Activated T-cell treated with anti-CD3 and anti-CD28 coated beads for 24 hours (primary cell): ENCODE results near the gene CCDC6.
A peak's percentile ranks its signal among the peaks of the same experiment; 100 is the strongest.
"Not testable (repeated sequence)": the region's sequence is repeated elsewhere in the genome, so short reads cannot be mapped to it uniquely, and the experiment has no call there.

ENCODE experiments used
- DNase-seq: peaks from one replicate; pipeline ENCODE4 v3.0.0-alpha.2; 2020; ENCODE audit warnings: low read depth

Gene CCDC6

GRCh38 chr10:59808896-59809643 lies 97.3 kb downstream of the CCDC6 start:
- DNase-seq: peak; percentile 55

- DNase-seq: no peak
Observed at GRCh38 chr10:59807629-59808620, 98.4 kb downstream of the CCDC6 start.

DNA sequence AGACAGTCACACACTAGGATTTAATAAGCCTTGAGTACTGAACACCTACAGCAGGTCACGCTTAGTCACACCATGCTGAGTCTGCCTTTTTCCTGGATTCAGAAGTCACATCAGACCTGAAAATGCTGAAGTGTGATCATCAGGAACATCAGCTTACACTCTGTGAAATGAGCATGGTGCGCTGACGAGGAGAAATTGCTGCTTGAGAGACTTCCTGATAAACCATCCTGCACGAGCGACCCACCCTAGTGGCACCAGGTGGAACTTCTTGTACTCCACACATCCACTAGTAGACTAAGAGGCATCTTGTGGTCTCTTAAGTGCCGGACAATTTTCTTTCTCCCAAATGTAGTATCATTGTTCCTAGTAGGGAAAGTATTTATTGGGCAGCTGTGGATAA lies 101.3 kb downstream of the CCDC6 start:
- DNase-seq: no peak

- DNase-seq: no peak
Observed at GRCh38 chr10:59804220-59804619, 102.1 kb downstream of the CCDC6 start.

- DNase-seq: no peak
Observed at GRCh38 chr10:59803714-59804113, 102.6 kb downstream of the CCDC6 start.

DNA sequence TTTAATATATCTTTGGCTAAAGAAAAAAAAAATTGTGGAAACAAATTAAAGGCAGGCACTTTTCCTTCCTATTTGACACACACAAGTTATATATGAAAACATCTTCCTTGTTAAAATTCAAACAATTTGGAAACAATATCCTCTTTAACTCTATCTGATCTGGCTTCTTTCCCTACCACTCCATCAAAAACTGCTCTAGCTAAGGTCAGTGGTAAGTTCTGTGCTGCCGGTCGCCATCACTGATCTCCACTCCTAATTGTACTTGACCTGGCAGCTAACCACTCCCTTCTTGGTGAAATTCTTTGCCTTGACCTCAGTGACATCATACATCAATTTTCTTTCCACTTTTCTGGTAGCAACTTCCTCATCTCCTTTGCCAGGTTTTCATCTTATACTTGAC lies 105.2 kb downstream of the CCDC6 start:
- no peak for DNase-seq

DNA sequence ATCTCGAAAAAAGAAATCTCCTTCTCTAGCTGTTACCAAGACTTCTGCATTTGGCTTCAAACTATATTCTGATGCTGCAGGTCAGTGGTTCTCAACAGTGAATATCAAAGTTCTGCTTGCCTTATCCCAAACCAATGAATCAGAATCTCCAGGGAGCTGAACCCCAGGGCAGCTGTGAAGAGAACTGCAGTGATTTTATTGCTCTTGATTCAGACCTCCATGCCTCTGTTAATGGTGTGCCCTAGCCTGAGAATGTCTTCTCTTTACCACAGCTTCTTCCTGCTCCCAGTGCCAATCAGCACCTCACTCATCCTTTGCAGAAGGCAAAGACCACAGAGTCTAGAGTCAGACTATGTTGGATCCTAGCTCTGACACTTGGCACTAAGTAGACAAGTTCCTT lies 106.9 kb downstream of the CCDC6 start:
- DNase-seq: no peak

DNA sequence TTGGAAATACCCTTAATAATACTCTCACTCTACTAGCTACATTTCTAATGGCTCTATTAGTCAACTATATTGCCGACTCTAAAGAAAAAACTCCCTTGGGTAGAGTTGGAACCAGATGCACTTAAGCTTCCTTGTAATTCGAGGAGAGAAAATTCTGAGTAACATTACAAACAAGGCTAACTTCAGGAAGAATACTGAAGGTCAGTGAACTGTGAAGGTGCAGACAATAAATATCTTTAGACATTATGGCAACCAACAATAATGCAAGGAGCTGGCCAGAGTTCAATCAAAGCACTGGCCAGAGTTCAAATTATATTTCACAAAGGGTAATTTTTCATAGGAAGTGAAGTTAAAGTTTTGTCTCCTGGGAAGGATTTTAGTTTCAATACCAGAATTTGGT lies 112.4 kb downstream of the CCDC6 start:
- no peak for DNase-seq

DNA sequence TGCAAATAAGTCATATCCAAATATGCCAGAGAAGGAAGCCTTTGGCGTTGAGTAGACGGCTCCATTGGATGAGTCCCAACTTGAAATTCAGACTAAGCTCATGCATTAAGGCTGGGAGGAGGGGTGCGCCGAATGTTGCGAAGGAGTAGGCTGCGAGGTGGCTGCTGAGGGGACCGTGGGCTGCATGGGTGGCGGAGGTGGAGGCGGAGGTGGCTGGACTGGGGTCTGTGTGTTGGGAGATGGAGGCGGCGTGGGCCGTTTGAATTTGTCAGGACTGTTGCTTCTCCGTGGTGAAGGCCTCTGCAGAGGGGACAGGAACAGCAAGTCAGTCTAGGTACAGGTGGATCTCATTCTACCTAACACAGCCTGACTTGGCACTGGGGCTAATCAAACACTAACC lies 113.5 kb downstream of the CCDC6 start:
- no peak for DNase-seq

- DNase-seq: no peak
Observed at GRCh38 chr10:59791601-59792000, 114.8 kb downstream of the CCDC6 start.

GRCh38 chr10:59790080-59790479 lies 116.3 kb downstream of the CCDC6 start:
- not testable (repeated sequence) for DNase-seq

GRCh38 chr10:59788914-59789313 lies 117.4 kb downstream of the CCDC6 start:
- not testable (repeated sequence) for DNase-seq

DNA sequence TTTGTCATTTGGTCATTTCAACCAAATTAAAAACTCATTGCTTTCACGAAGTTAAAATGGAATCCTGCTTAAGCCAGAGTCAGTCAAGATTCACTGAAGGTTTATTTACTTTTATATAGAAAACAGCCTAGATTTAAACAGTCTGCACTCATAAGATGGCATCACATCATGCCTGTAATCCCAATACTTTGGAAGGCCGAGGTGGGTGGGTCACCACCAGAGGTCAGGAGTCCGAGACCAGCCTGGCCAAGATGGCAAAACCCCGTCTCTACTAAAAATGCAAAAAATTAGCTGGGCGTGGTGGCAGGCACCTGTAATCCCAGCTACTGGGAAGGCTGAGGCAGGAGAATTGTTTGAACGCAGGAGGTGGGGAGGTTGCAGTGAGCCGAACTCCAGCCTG lies 119.3 kb downstream of the CCDC6 start:
- DNase-seq: not testable (repeated sequence)

GRCh38 chr10:59785476-59785875 lies 120.9 kb downstream of the CCDC6 start:
- DNase-seq: not testable (repeated sequence)

DNA sequence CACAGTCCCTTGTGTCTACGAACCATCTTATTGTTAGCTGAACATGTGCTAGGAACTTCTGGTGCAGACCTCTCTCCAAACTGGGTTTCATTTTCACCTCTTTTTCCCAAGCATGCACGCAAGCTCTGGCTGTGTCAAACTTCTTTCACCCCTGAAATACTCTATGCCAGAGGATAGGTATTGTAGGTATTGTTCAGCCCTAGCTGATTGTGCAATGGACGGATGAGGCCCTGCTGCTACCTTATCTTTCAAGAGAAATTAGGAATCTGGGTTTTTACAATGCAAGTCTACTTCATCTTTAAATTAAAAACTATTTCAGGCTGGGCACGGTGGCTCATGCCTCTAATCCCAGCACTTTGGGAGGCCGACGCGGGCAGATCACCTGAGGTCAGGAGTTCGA lies 124.8 kb downstream of the CCDC6 start:
- no peak for DNase-seq

DNA sequence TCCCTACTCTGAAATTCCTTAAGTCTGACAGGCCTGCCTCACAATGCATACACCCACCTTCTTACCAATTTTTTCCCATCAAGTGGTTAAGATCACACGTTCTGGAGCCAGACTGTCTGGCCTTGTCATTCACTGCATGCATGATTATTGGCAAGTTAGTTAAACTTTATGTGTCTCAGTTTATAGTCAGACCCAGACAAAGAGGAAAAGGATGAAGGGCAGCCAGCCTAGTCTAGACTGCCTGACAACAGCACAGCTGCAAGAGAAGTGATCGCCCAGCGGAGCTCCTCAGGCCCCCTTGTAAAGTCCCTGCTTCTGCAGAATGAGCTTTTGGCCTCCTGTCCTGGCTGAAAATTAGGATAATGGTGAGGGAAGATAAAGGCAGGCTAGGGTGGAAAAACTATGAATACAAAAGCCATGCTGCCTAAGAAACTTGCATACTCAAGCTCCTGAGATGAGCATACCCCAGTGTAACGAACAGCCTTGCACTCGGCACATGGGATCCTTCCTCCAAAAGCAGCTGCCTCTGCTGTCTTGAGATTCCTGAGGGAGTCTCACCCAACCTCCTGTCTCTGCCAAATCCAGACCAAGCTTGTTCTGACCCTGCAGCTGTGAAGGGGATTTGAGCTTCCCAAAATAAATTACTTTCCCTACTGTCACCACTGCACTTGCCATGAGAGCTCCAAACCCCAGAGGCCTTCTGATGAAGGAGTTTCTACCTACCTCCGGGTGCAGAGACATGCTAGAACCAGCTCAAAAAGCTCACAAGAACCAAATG lies 126.4 kb downstream of the CCDC6 start:
- no peak for DNase-seq

DNA sequence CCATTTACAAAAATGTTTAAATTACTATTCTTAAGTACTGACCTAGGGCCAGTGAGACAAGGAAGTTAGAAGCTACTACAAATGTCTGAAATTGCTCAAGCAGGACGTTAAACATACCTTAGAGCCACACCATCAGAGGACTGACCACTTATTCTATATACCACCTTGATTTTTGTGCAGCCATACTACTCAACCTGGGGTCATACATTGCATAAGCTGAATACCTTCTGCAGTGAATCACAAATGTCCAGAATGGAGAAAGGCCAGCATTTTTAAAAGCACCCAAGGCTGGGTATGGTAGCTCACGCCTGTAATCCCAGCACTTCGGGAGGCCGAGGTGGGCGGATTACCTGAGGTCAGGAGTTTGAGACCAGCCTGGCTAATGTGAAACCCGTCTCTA lies 131.9 kb downstream of the CCDC6 start:
- no peak for DNase-seq

DNA sequence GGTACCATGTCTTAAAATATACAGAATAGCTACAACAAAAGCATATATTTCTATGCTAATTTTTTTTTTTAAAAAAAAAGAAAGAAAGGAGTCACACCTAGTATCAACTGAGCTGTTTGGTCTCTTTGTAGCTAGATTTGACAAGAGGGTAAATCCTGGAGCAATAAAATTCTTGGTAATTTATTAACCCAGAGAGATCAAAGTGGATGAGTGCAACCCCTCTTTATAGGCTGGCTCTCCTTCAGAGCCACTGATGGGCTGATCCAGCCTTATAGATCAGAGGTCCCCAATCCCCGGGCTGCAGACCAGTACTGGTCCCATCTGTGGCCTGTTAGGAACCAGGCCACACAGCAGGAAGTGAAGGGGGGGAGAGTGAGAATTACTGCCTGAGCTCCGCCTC lies 133.3 kb downstream of the CCDC6 start:
- no peak for DNase-seq

DNA sequence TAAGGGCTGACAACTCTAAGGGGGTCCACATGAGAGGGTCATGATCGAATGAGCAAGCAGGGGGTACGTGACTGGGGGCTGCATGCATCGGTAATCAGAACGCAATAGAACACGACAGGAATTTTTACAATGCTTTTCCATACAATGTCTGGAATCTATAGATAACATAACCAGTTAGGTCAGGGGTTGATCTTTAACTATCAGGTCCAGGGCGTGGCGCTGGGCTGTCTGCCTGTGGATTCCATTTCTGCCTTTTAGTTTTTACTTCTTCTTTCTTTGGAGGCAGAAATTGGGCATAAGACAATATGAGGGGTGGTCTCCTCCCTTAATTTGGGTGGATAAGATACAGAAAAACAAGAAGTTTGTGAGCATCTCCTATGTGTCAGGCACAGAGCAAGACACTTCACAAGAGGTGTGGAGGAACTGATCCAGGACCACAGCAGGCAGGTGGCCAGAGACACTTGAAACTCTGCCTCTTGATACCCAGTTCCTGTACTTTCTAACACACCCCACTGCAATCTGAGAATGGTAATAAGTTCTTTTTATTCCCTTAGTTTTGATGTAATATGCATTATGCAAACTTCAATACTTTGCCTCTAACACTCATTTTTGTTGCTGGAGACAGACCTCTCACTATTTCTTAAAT lies 135.1 kb downstream of the CCDC6 start:
- DNase-seq: no peak

- no peak for DNase-seq
Observed at GRCh38 chr10:59770689-59771088, 135.7 kb downstream of the CCDC6 start.

DNA sequence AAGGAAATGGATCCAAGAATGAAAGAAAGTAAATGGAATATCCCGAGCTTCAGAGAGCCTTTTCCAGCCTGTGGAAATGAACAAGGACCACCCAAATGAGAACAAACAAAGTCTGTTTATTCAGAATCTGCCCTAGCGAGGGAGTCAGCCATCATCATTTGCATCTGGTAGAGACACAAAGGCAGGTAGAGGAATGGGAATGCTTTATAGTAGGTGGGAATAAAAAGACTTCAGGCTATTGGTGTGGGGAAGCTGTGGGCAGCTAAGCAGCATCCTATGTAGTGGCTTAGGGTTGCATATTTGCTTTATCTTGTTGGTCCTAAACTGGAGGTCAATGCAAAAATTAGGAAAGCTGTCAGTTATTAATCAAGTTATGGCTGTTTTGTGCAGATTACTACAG lies 143.9 kb downstream of the CCDC6 start:
- no peak for DNase-seq

- no peak for DNase-seq
Observed at GRCh38 chr10:59757966-59758365, 148.4 kb downstream of the CCDC6 start.
